GM21447 (cell line): Measurements from ENCODE around the gene CALML3.

ENCODE experiments used
- ATAC-seq: cut with Tn5 transposase; IDR thresholded peaks from one replicate; pipeline ENCODE4 v1.9.1; 2021; ENCODE audit not compliant: unreplicated experiment

The CALML3 gene

DNA sequence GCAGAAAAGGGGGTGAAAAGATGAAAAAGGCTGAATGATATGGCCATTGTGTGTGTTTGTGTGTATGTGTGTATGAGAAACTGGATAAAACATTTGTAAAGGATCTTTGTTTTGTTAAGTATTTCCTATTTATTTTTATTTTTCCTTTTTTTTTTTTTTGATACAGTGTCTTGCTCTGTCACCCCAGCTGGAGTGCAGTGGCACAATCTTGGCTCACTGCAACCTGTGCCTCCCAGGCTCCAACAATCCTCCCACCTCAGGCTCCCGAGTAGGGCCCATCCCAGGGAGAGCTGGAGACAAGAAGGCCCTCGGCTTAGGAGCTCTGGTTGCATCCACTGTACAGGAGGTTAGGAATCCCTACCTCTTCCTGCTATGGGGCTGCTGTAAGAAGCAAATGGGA is 18.5 kb upstream of the CALML3 start:
- ATAC-seq, result no peak

DNA sequence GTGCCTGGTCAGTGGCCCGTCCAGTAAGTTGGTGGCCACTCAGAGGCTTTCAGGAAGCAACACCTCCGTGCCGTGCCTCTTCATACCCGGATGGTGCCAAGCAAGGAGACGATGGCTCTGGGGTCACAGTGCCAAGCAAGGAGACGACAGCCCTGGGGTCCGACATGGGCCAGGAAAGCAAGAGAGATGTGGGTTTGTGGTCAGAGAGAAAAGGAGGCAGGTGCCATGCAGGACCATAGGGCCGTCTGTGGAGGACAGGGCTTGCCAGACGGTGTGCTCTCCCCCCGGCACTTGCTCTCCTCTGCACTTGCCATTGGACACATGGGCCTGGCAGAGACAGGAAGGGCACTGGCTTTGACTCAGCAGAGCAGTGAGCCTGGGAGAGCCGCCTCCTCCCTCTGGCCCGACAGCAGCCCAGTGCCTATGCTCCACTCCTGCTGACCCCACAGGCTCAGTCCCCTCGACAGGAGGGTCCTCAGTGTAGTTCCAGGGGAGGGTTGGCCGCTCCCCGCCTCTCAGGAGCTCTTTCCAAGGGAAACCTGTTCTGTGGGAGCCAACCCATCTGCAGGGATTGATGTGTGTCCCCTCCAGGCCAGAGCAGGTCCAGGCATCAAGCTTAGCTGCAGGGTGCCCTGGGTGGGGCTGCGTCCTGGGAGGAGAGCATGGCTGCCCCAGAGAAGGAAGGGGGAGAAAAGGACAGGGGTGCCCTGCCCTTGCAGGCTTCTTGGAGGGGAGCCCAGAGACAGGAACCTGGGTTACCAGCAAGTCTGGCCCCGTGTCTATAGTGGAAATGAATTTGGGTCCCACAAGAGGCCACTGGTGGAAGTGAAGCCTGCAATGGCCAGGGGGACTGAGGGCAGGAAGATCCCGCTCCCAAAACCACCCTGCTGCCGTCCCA is 17.8 kb upstream of the CALML3 start:
- no peak for ATAC-seq

DNA sequence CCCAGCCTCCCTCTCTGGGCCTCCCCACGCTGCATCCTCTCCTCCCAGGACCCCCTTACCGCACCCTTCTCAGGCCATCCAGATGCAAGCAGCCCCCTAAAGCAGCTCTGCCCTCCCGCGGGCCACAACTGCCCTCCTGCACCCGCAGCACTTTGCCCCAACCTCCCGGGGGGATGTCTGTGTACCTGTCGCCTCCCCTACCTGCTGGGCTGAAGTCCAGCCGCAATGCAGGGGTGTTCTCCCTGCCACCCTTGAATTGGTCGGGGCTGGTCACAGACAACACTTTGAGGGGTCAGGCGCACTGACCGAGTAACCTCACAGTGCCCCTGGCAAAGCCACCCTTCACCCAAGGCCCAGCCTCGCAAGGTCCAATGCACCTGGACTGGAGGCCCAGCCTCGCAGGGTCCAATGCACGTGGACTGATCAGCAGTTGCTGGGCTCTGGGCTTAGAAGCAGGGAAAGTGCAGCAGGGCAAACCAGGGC is 17.1 kb upstream of the CALML3 start:
- ATAC-seq, result no peak

DNA sequence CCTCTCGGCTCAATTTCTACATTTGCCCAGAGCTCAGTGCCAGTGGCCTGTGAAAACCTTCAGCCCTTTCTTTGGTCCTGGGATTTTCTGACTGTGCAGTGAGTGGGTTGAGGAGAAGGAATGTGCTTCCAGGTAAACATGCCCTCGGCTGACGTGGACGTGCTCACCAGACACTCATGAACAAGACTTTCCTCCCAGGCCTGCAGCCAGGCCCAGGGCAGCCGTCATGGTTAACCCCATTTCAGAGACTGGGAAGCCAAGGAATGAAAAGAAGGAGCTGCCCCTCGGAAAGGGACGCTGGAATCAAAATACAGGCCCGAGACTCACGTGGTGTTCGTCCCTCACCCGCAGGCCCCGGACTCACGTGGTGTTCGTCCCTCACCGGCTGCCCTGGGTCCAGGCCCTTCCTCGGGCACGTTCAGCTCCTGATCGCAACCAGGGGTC is 16.6 kb upstream of the CALML3 start:
- ATAC-seq, result no peak

DNA sequence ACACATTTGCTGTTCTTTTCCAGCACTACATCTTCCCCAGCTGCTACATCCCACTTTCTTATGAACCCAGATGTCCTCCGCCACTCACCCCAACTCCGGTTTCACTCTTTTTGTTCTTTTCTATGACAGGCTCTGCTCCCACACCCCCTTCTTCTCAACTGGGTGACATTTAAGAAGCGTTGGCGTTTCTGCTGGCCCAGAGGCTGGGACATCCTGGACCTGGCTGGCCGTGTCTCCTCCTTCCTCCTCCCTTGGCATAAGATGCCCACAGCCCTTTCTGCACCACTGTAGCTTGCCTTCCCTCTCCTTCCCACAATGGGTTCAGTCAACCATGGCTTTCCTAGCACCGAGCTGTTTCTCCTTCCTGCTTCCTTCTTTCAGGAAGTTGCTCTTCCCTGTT is 16.0 kb upstream of the CALML3 start:
- no peak for ATAC-seq

DNA sequence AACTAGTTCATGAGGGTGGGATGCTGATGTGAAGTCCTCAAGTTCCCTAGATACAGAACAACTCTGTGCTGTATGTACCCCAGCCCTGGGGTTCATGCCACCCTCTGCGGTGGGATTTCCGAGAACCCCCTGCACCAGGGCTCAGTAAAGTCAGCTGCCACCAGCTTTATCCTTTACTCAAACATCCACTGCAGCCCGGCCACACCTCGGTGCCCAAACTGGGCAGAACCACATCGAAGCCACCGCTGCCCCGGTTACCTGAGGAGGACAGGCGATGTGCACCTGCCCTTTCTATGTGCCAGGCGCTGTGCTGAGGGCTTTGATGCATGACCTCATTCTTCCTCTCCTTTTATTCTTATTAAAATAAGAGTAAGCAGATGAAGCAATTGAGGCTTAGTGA is 15.5 kb upstream of the CALML3 start:
- ATAC-seq, result no peak

DNA sequence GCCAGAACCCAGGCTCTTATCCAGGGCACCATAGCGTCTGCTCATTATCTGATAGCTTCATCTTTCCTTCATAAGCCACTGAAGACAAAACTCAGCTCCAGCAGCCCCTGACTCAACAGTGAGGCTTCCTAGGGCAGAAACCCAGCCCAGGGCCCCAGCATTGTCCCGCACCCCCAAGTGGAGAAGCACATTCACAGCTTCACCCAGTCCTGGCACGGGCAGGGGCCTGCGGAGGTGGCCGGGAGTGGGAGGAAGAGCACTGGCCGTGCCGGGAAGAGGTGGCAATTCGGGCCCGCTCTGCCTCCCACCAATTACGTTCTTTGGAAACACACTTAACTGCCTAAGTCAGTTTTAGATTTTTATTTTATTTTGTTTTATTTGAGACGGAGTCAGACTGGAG is 15.1 kb upstream of the CALML3 start:
- ATAC-seq, result no peak

DNA sequence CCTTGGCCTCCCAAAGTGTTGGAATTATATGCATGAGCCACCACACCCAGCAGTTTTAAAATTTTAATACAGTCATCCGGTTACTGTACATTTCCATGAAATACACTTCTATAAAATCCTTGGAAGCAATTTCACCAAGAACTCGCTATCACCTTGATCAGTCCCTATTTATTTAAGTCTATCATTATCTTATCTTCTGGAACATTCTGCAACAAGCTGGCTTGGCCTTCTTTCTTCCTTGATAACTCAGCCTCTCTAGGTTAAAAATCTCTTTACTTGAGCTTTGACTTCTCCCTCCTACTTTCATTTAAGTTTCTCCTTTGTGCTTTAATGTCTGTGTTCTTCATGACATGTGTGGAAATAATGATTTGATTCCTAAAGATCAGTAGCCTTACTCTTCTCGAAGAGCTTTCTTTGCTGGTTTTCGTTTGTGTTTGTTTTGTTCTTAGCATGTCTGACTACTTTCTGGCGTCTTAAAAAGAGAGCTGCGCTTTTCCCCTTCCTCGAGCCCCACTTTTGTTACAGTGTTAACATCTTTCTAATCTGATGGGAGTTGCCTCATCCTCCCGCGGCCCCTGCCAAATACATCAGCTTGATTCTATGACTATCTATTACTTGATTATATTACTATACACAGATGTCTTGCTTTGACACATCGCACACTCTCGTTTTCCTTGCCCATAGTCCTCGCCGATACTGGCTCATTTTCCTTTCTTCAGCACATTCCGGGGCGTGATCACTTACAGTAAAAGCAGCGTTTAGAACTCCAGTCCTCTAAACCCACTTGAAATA is 14.3 kb upstream of the CALML3 start:
- no peak for ATAC-seq

DNA sequence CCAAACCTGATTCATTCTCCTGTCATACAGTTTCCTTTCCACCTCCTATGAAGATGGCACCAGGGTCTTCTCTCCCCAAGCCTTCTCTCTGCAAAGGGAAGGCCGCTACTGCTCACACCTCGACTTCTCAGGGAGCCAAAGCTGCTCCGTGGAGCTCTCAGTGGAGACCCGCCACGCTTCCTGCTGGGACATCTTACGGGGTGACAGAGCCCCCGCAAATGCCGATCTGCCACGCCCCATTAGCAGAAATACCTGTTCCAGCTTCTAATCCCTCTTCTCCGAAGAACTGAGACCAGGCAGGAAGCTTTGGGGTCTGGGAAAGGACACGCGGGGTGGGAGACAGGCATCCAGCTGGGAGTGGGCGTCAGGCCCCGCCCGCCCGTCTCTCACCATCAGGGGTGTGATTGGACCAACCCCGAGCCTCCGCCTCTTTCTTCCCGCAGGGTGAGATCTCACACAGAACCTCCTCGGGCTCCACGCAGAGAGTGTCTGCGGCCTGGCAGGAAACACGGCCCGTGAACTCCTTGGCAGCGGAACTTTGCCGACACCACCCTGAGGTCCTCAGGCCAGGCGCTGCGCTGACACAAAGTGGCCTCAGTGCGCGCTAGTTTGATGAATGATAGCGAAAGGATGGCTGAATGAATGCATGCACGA is 13.4 kb upstream of the CALML3 start:
- ATAC-seq, result no peak

DNA sequence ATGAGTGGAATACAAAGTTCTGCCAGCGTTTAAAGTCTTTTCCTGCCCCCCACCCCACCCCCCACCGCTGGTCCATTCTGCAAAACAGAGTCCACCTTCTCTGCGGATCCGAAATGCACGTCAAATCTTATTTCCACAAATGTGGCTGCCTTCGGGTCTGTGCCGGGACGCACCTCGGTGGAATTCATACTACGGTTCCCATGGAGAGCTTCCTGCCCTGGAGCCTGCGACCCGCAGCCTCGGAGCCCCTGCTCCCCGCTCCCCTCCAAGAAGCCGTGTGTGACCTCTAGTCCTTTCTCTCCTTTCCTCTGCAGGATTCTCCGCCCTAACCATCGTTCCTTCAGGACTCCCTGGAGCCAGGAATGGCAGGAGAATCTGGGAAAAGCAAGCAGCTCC is 12.9 kb upstream of the CALML3 start:
- ATAC-seq, result no peak

DNA sequence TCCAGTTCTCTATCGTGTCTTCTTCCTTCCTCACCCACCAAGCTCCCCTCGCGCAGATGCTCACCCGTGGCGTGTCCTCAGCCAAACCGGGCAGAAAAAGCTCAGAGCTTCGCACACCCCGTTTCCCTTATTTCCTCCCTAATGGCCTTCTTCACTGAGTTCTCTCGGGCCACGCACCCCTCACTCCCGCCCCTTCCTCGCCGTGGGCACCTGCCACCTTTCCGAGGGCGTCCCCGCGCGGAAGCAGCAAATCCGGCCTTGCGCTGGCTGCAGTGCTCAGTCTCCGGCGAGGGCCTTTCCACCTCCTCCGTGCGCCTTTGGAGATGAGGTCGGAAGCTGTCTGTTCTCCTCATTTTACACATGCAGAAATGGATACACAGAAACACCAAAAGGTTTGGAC is 12.4 kb upstream of the CALML3 start:
- ATAC-seq, result no peak

DNA sequence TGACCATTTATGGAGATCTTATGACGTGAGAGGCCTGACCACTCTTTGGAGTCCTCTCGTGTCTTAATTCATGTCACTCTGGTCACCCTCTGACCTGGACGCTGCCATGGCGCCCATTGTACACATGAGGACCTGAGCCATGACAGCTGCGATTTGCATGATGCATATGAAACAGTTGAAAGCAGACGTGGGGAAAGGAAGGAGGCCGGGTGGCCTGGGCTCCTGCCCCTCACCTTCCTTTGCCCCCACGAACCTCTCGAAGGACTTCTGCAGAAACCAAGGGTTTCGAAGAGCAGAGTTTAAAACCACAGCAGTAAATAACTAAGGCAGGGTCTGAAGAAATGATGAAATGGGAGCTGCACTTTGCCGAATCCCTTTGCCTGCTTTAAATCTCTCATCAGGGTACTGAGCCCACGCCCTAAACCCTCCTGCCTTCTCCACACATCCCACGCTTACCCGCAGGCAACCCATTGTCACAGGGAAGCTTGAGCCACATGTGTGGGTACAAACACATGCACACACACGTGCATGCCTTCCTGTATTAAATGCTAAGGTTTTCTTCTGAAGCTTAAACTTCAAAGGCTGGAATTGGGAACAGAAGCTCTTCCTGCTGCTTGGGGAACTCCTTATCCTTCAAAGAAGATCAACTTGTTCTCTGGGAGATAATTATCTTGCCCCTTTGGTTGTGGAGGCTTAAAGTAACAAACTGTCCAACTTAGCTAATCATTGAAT is 11.7 kb upstream of the CALML3 start:
- no peak for ATAC-seq

DNA sequence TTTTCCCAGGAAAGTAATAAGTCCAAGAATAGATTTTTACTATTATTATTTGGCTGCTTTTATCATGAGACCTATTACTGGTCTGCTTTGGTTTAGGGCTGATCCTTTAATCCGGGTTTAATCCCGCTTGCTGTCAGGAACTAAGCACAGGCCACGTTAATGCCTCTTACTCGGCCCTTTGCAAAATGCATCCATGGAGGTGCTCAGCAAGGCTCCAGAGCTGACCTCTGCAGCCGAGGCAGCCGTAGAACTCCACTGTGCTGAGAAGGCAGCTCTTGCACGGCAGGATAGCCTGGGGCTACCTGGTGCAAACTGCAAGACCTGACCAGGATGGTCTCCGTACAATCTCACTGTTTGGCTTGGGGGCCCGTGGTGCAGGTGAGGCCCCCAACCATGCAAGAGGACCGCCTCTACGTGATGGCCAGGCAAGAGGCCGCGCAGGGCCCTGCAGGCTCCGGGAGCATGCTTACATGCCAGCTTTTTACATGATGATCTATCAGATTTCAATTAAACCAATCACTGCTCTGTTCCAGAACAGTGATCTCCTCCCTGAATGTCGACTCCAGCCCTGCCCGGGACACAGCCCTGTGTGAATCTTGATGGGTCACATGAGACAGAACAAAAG is 10.4 kb upstream of the CALML3 start:
- no peak for ATAC-seq

DNA sequence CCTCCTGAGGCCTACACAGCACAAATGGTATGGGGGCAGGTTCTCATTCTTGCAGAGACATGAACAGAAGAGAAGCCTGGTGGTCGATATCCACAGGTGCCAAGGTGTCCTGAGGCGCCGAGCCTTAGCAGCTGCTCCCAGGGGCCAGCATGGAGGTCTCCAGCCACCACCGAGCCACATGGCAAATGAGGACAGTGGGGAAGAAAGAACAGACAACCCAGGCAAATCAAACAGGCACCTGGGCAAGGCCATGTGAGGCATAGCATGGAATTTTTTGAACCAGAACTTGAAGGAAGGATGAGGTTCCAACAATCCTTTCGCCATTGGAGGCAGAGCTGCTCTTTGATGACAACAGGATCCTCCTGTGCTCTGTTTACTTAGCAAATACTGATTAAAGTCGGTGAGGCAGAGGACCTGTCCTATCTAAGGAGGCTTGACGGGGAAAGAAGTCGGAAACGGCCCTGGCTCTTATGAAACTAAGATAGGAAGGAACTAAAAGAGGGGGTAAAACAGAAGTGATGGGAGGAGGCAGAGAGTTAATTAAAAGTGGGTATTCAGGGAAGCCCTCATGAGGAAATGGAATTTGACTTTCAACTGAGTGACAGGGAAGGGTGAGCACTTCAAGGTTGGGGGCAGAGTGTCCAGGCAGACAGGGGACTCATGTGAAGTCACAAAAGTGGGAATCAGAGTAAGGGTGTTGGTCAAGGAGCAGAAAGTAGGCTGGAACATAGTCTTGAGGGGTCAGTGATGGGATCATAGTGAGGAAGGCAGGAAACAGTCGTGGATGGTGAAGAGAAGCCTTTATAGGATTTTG is 8.6 kb upstream of the CALML3 start:
- no peak for ATAC-seq

DNA sequence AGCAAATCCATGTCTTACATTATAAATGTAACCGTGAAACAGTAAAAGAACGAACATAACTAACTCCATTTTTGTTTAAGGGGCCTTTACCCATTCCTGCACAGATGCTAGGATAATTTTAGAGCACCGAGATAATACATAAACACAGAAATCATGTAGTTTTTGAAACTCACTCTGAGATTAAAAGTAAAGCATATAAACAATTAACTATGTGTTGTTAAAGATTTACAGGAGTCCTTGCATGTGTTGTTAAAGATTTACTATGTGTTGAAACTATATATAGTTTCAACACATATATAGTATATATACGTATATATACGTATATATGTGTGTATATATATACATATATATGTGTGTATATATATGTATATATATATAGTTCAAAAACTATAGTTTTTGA is 7.2 kb upstream of the CALML3 start:
- no peak for ATAC-seq

DNA sequence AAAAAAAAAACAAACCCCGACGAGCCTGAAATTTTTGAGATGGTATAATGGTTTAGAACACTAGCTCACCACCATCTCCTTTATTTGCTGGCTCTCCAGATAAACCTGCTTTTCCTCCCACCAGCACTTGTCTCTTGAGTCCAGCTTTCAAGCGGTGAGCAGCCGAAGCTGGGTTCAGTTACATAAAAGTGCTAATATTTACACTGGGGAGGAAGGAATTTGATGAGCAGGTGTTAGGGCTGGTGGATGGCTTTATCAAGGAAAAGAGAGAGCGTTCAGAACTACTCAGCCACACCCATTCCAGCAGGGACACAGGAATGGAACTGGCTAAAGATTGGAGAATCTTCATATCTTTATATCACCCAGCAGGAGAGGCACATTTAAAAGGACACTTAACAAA is 6.6 kb upstream of the CALML3 start:
- no peak for ATAC-seq

DNA sequence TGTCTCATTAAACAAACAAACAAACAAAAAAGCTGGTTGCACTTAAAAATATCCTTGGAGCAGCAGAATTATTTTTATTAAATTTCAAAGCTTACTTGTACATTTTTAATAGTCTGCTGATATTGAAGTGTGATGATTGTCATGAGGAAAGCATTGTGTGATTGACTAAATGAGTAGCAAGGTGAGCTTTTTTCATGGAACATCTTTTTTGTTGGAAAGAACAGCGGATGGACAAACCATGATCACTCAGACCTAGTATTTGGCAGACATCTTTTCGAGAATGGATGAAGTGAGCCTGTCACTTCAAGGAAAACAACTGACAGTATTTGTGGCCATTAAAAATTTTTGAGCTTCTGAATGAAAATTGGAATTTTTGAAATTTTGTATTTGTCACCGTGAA is 5.7 kb upstream of the CALML3 start:
- ATAC-seq, result no peak

DNA sequence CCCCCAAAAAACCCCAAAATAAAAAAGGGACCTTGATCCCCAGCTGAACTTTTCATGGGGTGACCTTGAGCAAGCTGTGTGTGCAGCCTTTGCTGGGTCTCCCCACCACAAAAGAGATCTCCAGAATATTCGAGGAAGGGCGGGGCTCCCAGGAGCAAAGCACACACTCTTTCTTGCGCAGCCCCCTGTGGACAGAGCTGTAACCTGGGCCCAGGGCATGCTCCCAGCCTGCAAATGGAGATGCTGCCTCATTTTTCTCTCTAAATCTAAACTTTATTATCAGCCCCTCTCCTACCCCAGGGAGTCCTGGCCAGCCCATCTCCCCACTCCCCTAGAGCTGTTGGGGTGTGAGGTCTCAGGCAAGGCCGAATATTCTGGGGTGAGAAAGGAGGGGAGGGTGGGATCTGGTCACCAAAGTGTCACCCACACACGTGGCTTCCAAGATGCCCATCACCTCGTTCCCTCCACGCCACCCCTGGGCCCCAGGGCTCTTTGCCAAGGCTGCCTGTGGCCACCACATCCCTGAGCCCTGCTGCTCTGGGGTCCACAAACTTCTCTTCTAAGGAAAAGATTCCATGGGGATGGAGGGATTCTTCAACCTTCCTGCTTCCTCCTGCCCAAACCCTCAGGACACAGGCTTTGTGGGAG is 1.7 kb upstream of the CALML3 start:
- no peak for ATAC-seq
